GM21528 (cell line): Measurements from ENCODE around the gene SYPL2.

Experiments used
- ATAC-seq: cut with Tn5 transposase; IDR thresholded peaks from one replicate; pipeline ENCODE4 v1.9.1; 2021; ENCODE audit warnings: mild to moderate bottlenecking, moderate library complexity; ENCODE audit not compliant: unreplicated experiment, low FRiP score

Gene SYPL2

GRCh38 chr1:109509176-109510134, 43.1 kb downstream of the SYPL2 start, which contains the start of gene AMIGO1:
TSS of gene AMIGO1 (minus strand) at chr1:109509727. CDS start at chr1:109508912, 815 bp downstream.
- ATAC-seq, result no peak

GRCh38 chr1:109513110-109513710, 46.9 kb downstream of the SYPL2 start:
- ATAC-seq, result no peak

- no peak for ATAC-seq
These were observed 48.5 kb downstream of the SYPL2 start for GRCh38 chr1:109514846-109515245.

- no peak for ATAC-seq
These were observed 50.5 kb downstream of the SYPL2 start for GRCh38 chr1:109516872-109517271.

- ATAC-seq, result no peak
These were observed 51.0 kb downstream of the SYPL2 start for GRCh38 chr1:109517337-109517736.

- ATAC-seq, result no peak
These were observed 54.9 kb downstream of the SYPL2 start for GRCh38 chr1:109521002-109521951.

GRCh38 chr1:109522026-109522425, 55.7 kb downstream of the SYPL2 start:
- no peak for ATAC-seq

GRCh38 chr1:109523706-109524105, 57.4 kb downstream of the SYPL2 start:
- no peak for ATAC-seq

- no peak for ATAC-seq
These were observed 60.9 kb downstream of the SYPL2 start for GRCh38 chr1:109527098-109527811.

- no peak for ATAC-seq
These were observed 61.7 kb downstream of the SYPL2 start for GRCh38 chr1:109527846-109528695.

- no peak for ATAC-seq
These were observed 62.4 kb downstream of the SYPL2 start for GRCh38 chr1:109528712-109529111.

- no peak for ATAC-seq
These were observed 63.6 kb downstream of the SYPL2 start for GRCh38 chr1:109529881-109530456.

GRCh38 chr1:109530457-109531087, 64.2 kb downstream of the SYPL2 start:
- ATAC-seq, result no peak

- no peak for ATAC-seq
These were observed 65.0 kb downstream of the SYPL2 start for GRCh38 chr1:109531380-109531779.
